Measurements from ENCODE around the gene SBNO2. TPM values are rescaled to one million over a fixed set of nuclear protein-coding genes. Genes with fewer than 3 reads are reported as not detected.
A peak's percentile ranks its signal among the peaks of the same experiment; 100 is the strongest.

The SBNO2 gene
- total RNA-seq, 1 donor from 2014 or later = 125 TPM

- TF ChIP-seq CTCF (IDR thresholded peaks at IDR 0.05) = no peak
- peaks cover 28% of the 10 kb centered on the region for H3K4me1 ChIP-seq
- ATAC-seq = no peak
- no peaks in the 10 kb centered on the region for H3K36me3 ChIP-seq
- H3K27ac ChIP-seq = peak overlapping the region; percentile 81
- intact Hi-C loops (cut with DNase I) = no loop called here
- H3K27me3 ChIP-seq = no peaks in the 10 kb centered on the region
- H3K4me3 ChIP-seq = no peak overlapping the region
- no peak for DNase-seq
- no peaks in the 10 kb centered on the region for H3K9me3 ChIP-seq
Measured at GRCh38 chr19:1182068-1182467, 8.0 kb upstream of the SBNO2 start.

- no peak for TF ChIP-seq CTCF (IDR thresholded peaks at IDR 0.05)
- no peaks in the 10 kb centered on the region for H3K27me3 ChIP-seq
- H3K9me3 ChIP-seq = no peaks in the 10 kb centered on the region
- ATAC-seq (peak; percentile 75), DNase-seq (peak; percentile 87)
- no peaks in the 10 kb centered on the region for H3K36me3 ChIP-seq
- H3K27ac ChIP-seq = peak overlapping the region; percentile 81
- H3K4me1 ChIP-seq = peaks cover 31% of the 10 kb centered on the region
- intact Hi-C loops (cut with DNase I) = no loop called here
- no peak overlapping the region for H3K4me3 ChIP-seq
Measured at GRCh38 chr19:1181606-1182005, 7.5 kb upstream of the SBNO2 start.

- ATAC-seq = peak; percentile 6
- Histone ChIP-seq H3K9me3 (no peaks in the 10 kb centered on the region), H3K27ac (peak overlapping the region; percentile 20), H3K27me3 (no peaks in the 10 kb centered on the region), H3K4me1 (peaks cover 32% of the 10 kb centered on the region), H3K4me3 (no peak overlapping the region), H3K36me3 (no peaks in the 10 kb centered on the region)
- intact Hi-C loops (cut with DNase I) = loop anchor here (10.0 kb wide), 1 partner anchor 53 kb away; no protein-coding TSS in a partner anchor
- peak; percentile 84 for DNase-seq
- TF ChIP-seq CTCF (IDR thresholded peaks at IDR 0.05) = peak; percentile 17
Measured at GRCh38 chr19:1177322-1178114, 3.5 kb upstream of the SBNO2 start.

- TF ChIP-seq CTCF (IDR thresholded peaks at IDR 0.05) = no peak
- intact Hi-C loops (cut with DNase I) = loop anchor here (10.0 kb wide), 1 partner anchor 49 kb away; no protein-coding TSS in a partner anchor
- peak; percentile 78 for DNase-seq
- peak overlapping the region; percentile 95 for H3K27ac ChIP-seq
- H3K4me1 ChIP-seq = peaks cover 50% of the 10 kb centered on the region
- no peaks in the 10 kb centered on the region for H3K9me3 ChIP-seq
- peak; percentile 2 for ATAC-seq
- no peaks in the 10 kb centered on the region for H3K27me3 ChIP-seq
- H3K36me3 ChIP-seq = no peaks in the 10 kb centered on the region
- peak overlapping the region; percentile 87 for H3K4me3 ChIP-seq
Measured at GRCh38 chr19:1173159-1173844, 766 bp downstream of the SBNO2 start.

- intact Hi-C loops (cut with DNase I) = loop anchor here (10.0 kb wide), 1 partner anchor 48 kb away; no protein-coding TSS in a partner anchor
- peaks cover 51% of the 10 kb centered on the region for H3K4me1 ChIP-seq
Measured at GRCh38 chr19:1172353-1173158, 1.5 kb downstream of the SBNO2 start.

More at GRCh38 chr19:1172353-1173158, 1.5 kb downstream of the SBNO2 start:
- no peaks in the 10 kb centered on the region for H3K27me3 ChIP-seq
- DNase-seq = peak; percentile 74
- peak overlapping the region; percentile 95 for H3K27ac ChIP-seq
- TF ChIP-seq CTCF (IDR thresholded peaks at IDR 0.05) = no peak
- peak overlapping the region; percentile 87 for H3K4me3 ChIP-seq
- ATAC-seq = peak; percentile 31
- H3K36me3 ChIP-seq = no peaks in the 10 kb centered on the region
- H3K9me3 ChIP-seq = no peaks in the 10 kb centered on the region
